ENCODE data around the gene DHX15. TPM values are rescaled to one million over a fixed set of nuclear protein-coding genes. Genes with fewer than 3 reads are reported as not detected.

The DHX15 gene
- total and polyA plus RNA-seq, 2 experiments from 2014 or later, result 226 to 372 TPM

DNA sequence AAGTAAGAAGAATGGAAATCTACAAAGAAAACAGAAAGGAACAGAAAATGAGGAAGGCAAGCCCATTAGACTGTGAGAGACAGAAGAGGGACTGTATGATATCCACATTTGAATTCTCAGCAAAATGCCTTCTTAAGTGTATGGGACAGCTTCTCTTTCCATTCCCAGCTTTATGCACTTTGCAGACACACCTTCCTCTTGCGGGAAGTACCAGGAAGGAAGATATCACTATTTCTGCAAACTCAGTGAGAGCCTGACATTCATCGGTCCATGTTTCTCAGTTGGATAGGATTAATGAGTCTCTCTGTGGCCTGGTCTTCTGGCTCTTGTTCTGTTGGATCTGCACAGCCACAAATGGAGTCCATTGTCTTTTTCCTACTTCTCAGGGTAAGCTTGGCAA is 31.6 kb upstream of the DHX15 start:
- peaks cover 7% of the 10 kb centered on the region for H3K9me3 Mint-ChIP-seq
- H3K4me1 ChIP-seq (ENCODE audit: insufficient read depth), result no peaks in the 10 kb centered on the region
- H3K4me1 Mint-ChIP-seq, result no peaks in the 10 kb centered on the region
- H4K20me1 ChIP-seq (replicated peaks; ENCODE audit: insufficient read depth), result no peaks in the 10 kb centered on the region
- peak overlapping the region; percentile 53; the same call in 1 of the 2 replicates for H2AFZ ChIP-seq
- H3K36me3 Mint-ChIP-seq (ENCODE audit: low read depth), result peaks cover 3% of the 10 kb centered on the region
- H3K79me2 ChIP-seq (replicated peaks; ENCODE audit: insufficient read depth), result no peaks in the 10 kb centered on the region
- DNase-seq (ENCODE audit: low spot score) (no peak), ATAC-seq (no peak)
- H3K4me3 ChIP-seq, result no peak overlapping the region
- peaks cover 2% of the 10 kb centered on the region for H3K27me3 Mint-ChIP-seq (ENCODE audit: insufficient read depth, low read depth, poor library complexity)
- H3F3A ChIP-seq (replicated peaks; ENCODE audit: low read depth), result no peaks in the 10 kb centered on the region
- no peaks in the 10 kb centered on the region for H3K9me2 ChIP-seq (ENCODE audit: insufficient read depth)
- H3K27me3 ChIP-seq (ENCODE audit: insufficient read depth), result no peaks in the 10 kb centered on the region
- TF ChIP-seq, protein P1, sequence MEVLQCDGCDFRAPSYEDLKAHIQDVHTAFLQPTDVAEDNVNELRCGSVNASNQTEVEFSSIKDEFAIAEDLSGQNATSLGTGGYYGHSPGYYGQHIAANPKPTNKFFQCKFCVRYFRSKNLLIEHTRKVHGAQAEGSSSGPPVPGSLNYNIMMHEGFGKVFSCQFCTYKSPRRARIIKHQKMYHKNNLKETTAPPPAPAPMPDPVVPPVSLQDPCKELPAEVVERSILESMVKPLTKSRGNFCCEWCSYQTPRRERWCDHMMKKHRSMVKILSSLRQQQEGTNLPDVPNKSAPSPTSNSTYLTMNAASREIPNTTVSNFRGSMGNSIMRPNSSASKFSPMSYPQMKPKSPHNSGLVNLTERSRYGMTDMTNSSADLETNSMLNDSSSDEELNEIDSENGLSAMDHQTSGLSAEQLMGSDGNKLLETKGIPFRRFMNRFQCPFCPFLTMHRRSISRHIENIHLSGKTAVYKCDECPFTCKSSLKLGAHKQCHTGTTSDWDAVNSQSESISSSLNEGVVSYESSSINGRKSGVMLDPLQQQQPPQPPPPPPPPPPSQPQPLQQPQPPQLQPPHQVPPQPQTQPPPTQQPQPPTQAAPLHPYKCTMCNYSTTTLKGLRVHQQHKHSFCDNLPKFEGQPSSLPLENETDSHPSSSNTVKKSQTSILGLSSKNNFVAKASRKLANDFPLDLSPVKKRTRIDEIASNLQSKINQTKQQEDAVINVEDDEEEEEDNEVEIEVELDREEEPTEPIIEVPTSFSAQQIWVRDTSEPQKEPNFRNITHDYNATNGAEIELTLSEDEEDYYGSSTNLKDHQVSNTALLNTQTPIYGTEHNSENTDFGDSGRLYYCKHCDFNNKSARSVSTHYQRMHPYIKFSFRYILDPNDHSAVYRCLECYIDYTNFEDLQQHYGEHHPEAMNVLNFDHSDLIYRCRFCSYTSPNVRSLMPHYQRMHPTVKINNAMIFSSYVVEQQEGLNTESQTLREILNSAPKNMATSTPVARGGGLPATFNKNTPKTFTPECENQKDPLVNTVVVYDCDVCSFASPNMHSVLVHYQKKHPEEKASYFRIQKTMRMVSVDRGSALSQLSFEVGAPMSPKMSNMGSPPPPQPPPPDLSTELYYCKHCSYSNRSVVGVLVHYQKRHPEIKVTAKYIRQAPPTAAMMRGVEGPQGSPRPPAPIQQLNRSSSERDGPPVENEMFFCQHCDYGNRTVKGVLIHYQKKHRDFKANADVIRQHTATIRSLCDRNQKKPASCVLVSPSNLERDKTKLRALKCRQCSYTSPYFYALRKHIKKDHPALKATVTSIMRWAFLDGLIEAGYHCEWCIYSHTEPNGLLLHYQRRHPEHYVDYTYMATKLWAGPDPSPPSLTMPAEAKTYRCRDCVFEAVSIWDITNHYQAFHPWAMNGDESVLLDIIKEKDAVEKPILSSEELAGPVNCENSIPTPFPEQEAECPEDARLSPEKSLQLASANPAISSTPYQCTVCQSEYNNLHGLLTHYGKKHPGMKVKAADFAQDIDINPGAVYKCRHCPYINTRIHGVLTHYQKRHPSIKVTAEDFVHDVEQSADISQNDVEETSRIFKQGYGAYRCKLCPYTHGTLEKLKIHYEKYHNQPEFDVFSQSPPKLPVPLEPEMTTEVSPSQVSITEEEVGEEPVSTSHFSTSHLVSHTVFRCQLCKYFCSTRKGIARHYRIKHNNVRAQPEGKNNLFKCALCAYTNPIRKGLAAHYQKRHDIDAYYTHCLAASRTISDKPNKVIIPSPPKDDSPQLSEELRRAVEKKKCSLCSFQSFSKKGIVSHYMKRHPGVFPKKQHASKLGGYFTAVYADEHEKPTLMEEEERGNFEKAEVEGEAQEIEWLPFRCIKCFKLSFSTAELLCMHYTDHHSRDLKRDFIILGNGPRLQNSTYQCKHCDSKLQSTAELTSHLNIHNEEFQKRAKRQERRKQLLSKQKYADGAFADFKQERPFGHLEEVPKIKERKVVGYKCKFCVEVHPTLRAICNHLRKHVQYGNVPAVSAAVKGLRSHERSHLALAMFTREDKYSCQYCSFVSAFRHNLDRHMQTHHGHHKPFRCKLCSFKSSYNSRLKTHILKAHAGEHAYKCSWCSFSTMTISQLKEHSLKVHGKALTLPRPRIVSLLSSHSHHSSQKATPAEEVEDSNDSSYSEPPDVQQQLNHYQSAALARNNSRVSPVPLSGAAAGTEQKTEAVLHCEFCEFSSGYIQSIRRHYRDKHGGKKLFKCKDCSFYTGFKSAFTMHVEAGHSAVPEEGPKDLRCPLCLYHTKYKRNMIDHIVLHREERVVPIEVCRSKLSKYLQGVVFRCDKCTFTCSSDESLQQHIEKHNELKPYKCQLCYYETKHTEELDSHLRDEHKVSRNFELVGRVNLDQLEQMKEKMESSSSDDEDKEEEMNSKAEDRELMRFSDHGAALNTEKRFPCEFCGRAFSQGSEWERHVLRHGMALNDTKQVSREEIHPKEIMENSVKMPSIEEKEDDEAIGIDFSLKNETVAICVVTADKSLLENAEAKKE (CRISPR knock-in tag; IDR thresholded peaks at IDR 0.05), result no peak
- no peak for TF ChIP-seq ZNF331 (CRISPR knock-in tag; IDR thresholded peaks at IDR 0.05; ENCODE audit: low read depth)
- TF ChIP-seq, protein P2, sequence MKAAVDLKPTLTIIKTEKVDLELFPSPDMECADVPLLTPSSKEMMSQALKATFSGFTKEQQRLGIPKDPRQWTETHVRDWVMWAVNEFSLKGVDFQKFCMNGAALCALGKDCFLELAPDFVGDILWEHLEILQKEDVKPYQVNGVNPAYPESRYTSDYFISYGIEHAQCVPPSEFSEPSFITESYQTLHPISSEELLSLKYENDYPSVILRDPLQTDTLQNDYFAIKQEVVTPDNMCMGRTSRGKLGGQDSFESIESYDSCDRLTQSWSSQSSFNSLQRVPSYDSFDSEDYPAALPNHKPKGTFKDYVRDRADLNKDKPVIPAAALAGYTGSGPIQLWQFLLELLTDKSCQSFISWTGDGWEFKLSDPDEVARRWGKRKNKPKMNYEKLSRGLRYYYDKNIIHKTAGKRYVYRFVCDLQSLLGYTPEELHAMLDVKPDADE (IDR thresholded peaks at IDR 0.05), result no peak
- TF ChIP-seq, protein P3, sequence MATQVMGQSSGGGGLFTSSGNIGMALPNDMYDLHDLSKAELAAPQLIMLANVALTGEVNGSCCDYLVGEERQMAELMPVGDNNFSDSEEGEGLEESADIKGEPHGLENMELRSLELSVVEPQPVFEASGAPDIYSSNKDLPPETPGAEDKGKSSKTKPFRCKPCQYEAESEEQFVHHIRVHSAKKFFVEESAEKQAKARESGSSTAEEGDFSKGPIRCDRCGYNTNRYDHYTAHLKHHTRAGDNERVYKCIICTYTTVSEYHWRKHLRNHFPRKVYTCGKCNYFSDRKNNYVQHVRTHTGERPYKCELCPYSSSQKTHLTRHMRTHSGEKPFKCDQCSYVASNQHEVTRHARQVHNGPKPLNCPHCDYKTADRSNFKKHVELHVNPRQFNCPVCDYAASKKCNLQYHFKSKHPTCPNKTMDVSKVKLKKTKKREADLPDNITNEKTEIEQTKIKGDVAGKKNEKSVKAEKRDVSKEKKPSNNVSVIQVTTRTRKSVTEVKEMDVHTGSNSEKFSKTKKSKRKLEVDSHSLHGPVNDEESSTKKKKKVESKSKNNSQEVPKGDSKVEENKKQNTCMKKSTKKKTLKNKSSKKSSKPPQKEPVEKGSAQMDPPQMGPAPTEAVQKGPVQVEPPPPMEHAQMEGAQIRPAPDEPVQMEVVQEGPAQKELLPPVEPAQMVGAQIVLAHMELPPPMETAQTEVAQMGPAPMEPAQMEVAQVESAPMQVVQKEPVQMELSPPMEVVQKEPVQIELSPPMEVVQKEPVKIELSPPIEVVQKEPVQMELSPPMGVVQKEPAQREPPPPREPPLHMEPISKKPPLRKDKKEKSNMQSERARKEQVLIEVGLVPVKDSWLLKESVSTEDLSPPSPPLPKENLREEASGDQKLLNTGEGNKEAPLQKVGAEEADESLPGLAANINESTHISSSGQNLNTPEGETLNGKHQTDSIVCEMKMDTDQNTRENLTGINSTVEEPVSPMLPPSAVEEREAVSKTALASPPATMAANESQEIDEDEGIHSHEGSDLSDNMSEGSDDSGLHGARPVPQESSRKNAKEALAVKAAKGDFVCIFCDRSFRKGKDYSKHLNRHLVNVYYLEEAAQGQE (IDR thresholded peaks at IDR 0.05; ENCODE audit: unreplicated experiment), result no peak
- TF ChIP-seq STAT1 (IDR thresholded peaks at IDR 0.05; ENCODE audit: unreplicated experiment), result no peak
- H3K27ac Mint-ChIP-seq, result no peak overlapping the region
- no peaks in the 10 kb centered on the region for H3K36me3 ChIP-seq (ENCODE audit: insufficient read depth)
- no peak overlapping the region; the same call in 2 of the 3 replicates for H3K4me3 Mint-ChIP-seq
- H3K27ac ChIP-seq (ENCODE audit: low read depth), result no peak overlapping the region
- H3K4me2 ChIP-seq, result no peak overlapping the region

Measured in GM23338 (cell line).